Measurements from ENCODE around the gene FAM168A. TPM values are rescaled to one million over a fixed set of nuclear protein-coding genes. Genes with fewer than 3 reads are reported as not detected.

The FAM168A gene
- total RNA-seq, 1 donor from 2014 or later: 23.1 TPM

- intact Hi-C loops (cut with micrococcal nuclease): no loop called here
These were observed 193.3 kb downstream of the FAM168A start for GRCh38 chr11:73404506-73405145.

GRCh38 chr11:73404048-73404447 is 193.9 kb downstream of the FAM168A start:
- intact Hi-C loops (cut with micrococcal nuclease): no loop called here

- intact Hi-C loops (cut with micrococcal nuclease): no loop called here
These were observed 194.4 kb downstream of the FAM168A start for GRCh38 chr11:73403541-73403940.

GRCh38 chr11:73402834-73403185 is 195.1 kb downstream of the FAM168A start:
- intact Hi-C loops (cut with micrococcal nuclease): no loop called here

GRCh38 chr11:73401924-73402833 is 195.7 kb downstream of the FAM168A start:
- intact Hi-C loops (cut with micrococcal nuclease): no loop called here

GRCh38 chr11:73401217-73401923 is 196.5 kb downstream of the FAM168A start:
- intact Hi-C loops (cut with micrococcal nuclease): no loop called here

- intact Hi-C loops (cut with micrococcal nuclease): no loop called here
These were observed 197.6 kb downstream of the FAM168A start for GRCh38 chr11:73400293-73400692.

- intact Hi-C loops (cut with micrococcal nuclease): no loop called here
These were observed 198.3 kb downstream of the FAM168A start for GRCh38 chr11:73399636-73400035.

- intact Hi-C loops (cut with micrococcal nuclease): no loop called here
These were observed 198.7 kb downstream of the FAM168A start for GRCh38 chr11:73399159-73399590.

- intact Hi-C loops (cut with micrococcal nuclease): no loop called here
These were observed 199.2 kb downstream of the FAM168A start for GRCh38 chr11:73398721-73399120.

- intact Hi-C loops (cut with micrococcal nuclease): no loop called here
These were observed 199.8 kb downstream of the FAM168A start for GRCh38 chr11:73398132-73398526.

GRCh38 chr11:73397468-73398131 is 200.3 kb downstream of the FAM168A start:
- intact Hi-C loops (cut with micrococcal nuclease): no loop called here

- intact Hi-C loops (cut with micrococcal nuclease): no loop called here
These were observed 200.9 kb downstream of the FAM168A start for GRCh38 chr11:73396985-73397384.

- intact Hi-C loops (cut with micrococcal nuclease): no loop called here
These were observed 201.5 kb downstream of the FAM168A start for GRCh38 chr11:73396251-73396930.

- intact Hi-C loops (cut with micrococcal nuclease): no loop called here
These were observed 202.4 kb downstream of the FAM168A start for GRCh38 chr11:73395297-73396208.

GRCh38 chr11:73394416-73395296 is 203.3 kb downstream of the FAM168A start:
- intact Hi-C loops (cut with micrococcal nuclease): no loop called here

- intact Hi-C loops (cut with micrococcal nuclease): loop anchor here (1.0 to 2.0 kb wide), 3 partner anchors 17 to 86 kb away; partner anchors contain the start of gene RELT
These were observed 204.2 kb downstream of the FAM168A start for GRCh38 chr11:73393479-73394415.

- intact Hi-C loops (cut with micrococcal nuclease): loop anchor here (1.0 to 2.0 kb wide), 3 partner anchors 16 to 86 kb away; partner anchors contain the start of gene RELT
These were observed 204.9 kb downstream of the FAM168A start for GRCh38 chr11:73393011-73393380.

All from T-helper 2 cell treated with Interferon-gamma antibody and Interleukin-4, amounts not matched to agents 100 ng/mL and 5 ng/mL, for 36 hours (primary cell).